Tibial nerve (tissue), 4 donors: ENCODE data around the gene SCT. TPM values are rescaled to one million over a fixed set of nuclear protein-coding genes. Genes with fewer than 3 reads are reported as not detected.

Experiments used
- DNase-seq, 2 donors: peaks; one replicate each; pipeline ENCODE4 v3.0.0-alpha.2; 2019; ENCODE audit warnings: low spot score in 2 of 2
- H3K27ac ChIP-seq, 4 donors: fragments of 200-600 bp; sonication (generic) in 3 of 4; one replicate each; pipeline ENCODE4 v1.5.1; 2017 to 2019; ENCODE audit warnings: mild to moderate bottlenecking in 1 of 4
- H3K27me3 ChIP-seq, 2 donors: fragments of 200-600 bp; sonication (generic) in 1 of 2; one replicate each; pipeline versions ENCODE4 v1.5.1 to v1.6.0; 2017 to 2019
- H3K36me3 ChIP-seq, 3 donors: fragments of 200-600 bp; sonication (generic); one replicate each; pipeline ENCODE4 v1.5.1; 2018 to 2019
- H3K4me1 ChIP-seq, 4 donors: fragments of 200-600 bp; sonication (generic) in 3 of 4; one replicate each; pipeline ENCODE4 v1.5.1; 2017 to 2019
- H3K4me3 ChIP-seq, 4 donors: fragments of 200-600 bp; sonication (generic) in 3 of 4; one replicate each; pipeline ENCODE4 v1.5.1; 2017 to 2019; ENCODE audit warnings: mild to moderate bottlenecking in 1 of 4, moderate library complexity in 1 of 4
- H3K9me3 ChIP-seq, 4 donors: fragments of 200-600 bp; sonication (generic) in 3 of 4; one replicate each; pipeline ENCODE4 v1.5.1; 2017 to 2019
- CTCF ChIP-seq, 5 experiments: fragments of 200-600 bp in 3 of 5; fragments of 450-650 bp in 2 of 5; sonication (generic) in 3 of 5; IDR thresholded peaks; one replicate each; pipeline ENCODE4 v1.5.1; 2016 to 2019; ENCODE audit warnings: antibody characterized with exemption in 5 of 5, mild to moderate bottlenecking in 3 of 5, moderate library complexity in 2 of 5
- EP300 ChIP-seq, 2 donors: sonication (generic); formaldehyde crosslinking; IDR thresholded peaks; one replicate each; pipeline ENCODE4 v1.6.1; 2017; ENCODE audit warnings: antibody characterized with exemption in 2 of 2, mild to moderate bottlenecking in 1 of 2
- POLR2A ChIP-seq, 2 donors: fragments of 450-650 bp; IDR thresholded peaks; one replicate each; pipeline ENCODE4 v1.6.1; 2017; ENCODE audit warnings: antibody characterized with exemption in 2 of 2, mild to moderate bottlenecking in 2 of 2, moderate library complexity in 2 of 2
- WGBS, 2 donors: methylation state at CpG; one replicate each; pipeline ENCODE4 v1.1.5; 2018; 5-methylcytosine and 5-hydroxymethylcytosine counted together
- total RNA-seq, 4 donors: library from RNA; depleted of rRNA; stranded (reverse); fragments of >200 nt; gene quantifications; one replicate each; pipeline ENCODE4 v1.1.0, GENCODE V29; 2016

Gene SCT
- total RNA-seq, 4 donors from 2014 or later = not detected

- Histone ChIP-seq H3K36me3 (peaks cover 0 to 37% (median 1%) of the 10 kb centered on the region in 3 donors), H3K27ac (peak overlapping the region in 1 of 4 donors; percentile 15), H3K27me3 (peaks cover 0 to 36% of the 10 kb centered on the region in 2 donors), H3K4me3 (no peak overlapping the region), H3K9me3 (no peaks in the 10 kb centered on the region), H3K4me1 (peaks cover 0 to 44% (median 20%) of the 10 kb centered on the region in 4 donors)
- 34 to 46% methylated on average over 28 of the region's 28 CpGs for WGBS, 2 donors
- no peak for DNase-seq
- TF ChIP-seq CTCF (IDR thresholded peaks at IDR 0.05) (no peak), EP300 (IDR thresholded peaks at IDR 0.05) (no peak), POLR2A (IDR thresholded peaks at IDR 0.05) (no peak)
Measured at GRCh38 chr11:638631-639331, 11.8 kb upstream of the SCT start.

DNA sequence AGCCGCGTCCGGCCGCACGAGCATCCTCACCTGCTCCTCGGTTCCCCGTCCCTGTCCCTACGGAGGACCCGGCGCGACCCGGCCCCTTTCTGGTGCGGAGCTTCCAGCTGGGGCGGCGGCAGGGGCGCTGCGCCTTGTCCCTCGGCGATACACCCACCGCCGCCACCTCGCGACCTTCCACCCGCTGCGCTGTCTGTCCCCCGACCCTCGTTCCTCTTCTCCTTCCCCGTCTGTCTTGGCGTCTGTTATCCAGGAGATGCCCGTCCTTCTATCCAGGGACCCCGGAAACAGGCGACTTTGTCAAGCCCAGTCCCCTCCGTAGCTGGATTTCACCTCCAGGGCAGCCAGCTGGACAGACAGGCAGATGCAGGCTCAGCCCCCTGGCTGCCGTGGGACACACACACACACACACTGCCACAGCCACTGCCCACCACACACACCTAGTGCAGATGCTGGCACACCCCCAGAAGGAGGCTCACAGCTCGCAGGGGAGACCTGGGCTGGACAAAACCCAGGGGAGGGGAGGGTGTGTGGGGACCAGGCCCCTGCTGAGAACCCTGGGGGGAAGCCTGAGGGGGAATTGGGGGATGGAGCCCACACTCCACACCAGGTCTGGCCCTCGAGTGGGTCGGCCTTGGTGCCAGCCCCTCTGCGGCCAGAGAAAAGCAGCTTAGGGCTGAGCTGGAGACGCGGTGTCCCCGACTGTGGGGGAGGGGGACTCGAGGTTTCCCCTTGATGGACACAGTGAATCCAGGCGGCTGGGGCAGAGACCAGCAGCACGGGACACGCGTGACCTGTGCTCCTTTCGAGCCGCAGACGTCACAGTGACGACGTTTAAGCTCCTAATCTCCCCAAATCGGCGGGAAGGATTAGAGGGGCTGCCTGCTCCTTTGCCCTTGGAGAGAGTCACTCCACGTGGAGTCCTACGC, 10.9 kb upstream of the SCT start:
- H3K4me3 ChIP-seq = peak overlapping the region in 1 of 4 donors; percentile 32
- peaks cover 0 to 44% (median 20%) of the 10 kb centered on the region in 4 donors for H3K4me1 ChIP-seq
- H3K27me3 ChIP-seq = peaks cover 0 to 36% of the 10 kb centered on the region in 2 donors
- no peak for TF ChIP-seq POLR2A (IDR thresholded peaks at IDR 0.05)
- TF ChIP-seq CTCF (IDR thresholded peaks at IDR 0.05) = no peak
- no peak for TF ChIP-seq EP300 (IDR thresholded peaks at IDR 0.05)
- DNase-seq = no peak
- H3K36me3 ChIP-seq = peaks cover 0 to 27% (median 0%) of the 10 kb centered on the region in 3 donors
- no peaks in the 10 kb centered on the region for H3K9me3 ChIP-seq
- WGBS, 2 donors = 32 to 33% methylated on average over 52 of the region's 55 CpGs
- H3K27ac ChIP-seq = no peak overlapping the region

GRCh38 chr11:637333-637592, 10.3 kb upstream of the SCT start:
- 16% methylated on average over 17 of the region's 34 CpGs; no CpG with 5 or more reads in 1 of the 2 donors for WGBS, 2 donors

DNA sequence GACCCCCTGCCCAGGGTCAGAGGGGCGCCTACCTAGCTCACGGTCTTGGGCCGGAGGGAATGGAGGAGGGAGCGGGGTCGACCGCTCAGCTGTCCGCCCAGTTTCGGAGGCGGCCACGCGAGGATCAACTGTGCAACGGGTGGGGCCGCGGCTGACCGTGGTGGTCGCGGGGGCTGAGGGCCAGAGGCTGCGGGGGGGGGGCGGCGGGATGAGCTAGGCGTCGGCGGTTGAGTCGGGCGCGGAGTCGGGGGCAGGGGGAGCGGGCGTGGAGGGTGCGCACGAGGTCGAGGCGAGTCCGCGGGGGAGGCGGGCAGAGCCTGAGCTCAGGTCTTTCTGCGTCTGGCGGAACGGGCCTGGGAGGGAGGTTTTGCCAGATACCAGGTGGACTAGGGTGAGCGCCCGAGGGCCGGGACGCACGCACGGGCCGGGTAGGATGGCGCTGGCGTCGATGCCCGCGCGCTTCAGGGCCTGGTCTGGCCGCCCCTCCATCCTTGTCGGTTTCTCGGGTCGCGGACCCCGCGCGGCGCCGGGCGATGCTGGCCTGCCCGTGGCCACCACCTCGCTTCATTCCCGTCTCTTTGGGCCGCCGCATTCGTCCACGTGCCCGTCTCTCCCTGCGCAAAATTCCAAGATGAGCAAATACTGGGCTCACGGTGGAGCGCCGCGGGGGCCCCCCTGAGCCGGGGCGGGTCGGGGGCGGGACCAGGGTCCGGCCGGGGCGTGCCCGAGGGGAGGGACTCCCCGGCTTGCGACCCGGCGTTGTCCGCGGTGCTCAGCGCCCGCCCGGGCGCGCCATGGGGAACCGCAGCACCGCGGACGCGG, 9.7 kb upstream of the SCT start, which contains the start of gene DRD4:
DRD4 (plus strand) TSS at position 759 of the 822 bp plus-strand sequence; CDS start at position 795, 36 bp downstream.
- TF ChIP-seq CTCF (IDR thresholded peaks at IDR 0.05) (no peak), POLR2A (IDR thresholded peaks at IDR 0.05) (no peak)
- H3K27ac ChIP-seq = no peak within 1 kb of the TSS
- H3K4me3 ChIP-seq = peak within 1 kb of the TSS in 3 of 4 donors; percentile 3 to 32 (median 6)
- H3K36me3 ChIP-seq = peaks cover 0 to 21% (median 0%) of the 10 kb centered on the region in 3 donors
- peaks cover 0 to 44% (median 20%) of the 10 kb centered on the region in 4 donors for H3K4me1 ChIP-seq
- H3K27me3 ChIP-seq = peaks cover 0 to 36% of the 10 kb centered on the region in 2 donors
- 6 to 20% methylated on average over 50 to 66 of the region's 100 CpGs for WGBS, 2 donors
- H3K9me3 ChIP-seq = no peaks in the 10 kb centered on the region
- no peak for DNase-seq

More at GRCh38 chr11:637333-637592, 10.3 kb upstream of the SCT start:
- TF ChIP-seq EP300 (IDR thresholded peaks at IDR 0.05) (no peak), CTCF (IDR thresholded peaks at IDR 0.05) (no peak), POLR2A (IDR thresholded peaks at IDR 0.05) (no peak)
- peak overlapping the region in 3 of 4 donors; percentile 3 to 32 (median 6) for H3K4me3 ChIP-seq
- DNase-seq = no peak
- no peak overlapping the region for H3K27ac ChIP-seq
- H3K27me3 ChIP-seq = peaks cover 0 to 36% of the 10 kb centered on the region in 2 donors
- H3K4me1 ChIP-seq = peaks cover 0 to 44% (median 20%) of the 10 kb centered on the region in 4 donors
- H3K36me3 ChIP-seq = peaks cover 0 to 25% (median 0%) of the 10 kb centered on the region in 3 donors
- H3K9me3 ChIP-seq = no peaks in the 10 kb centered on the region
